WI38 (cell line): Measurements from ENCODE around the gene LHFPL6.

Experiments
- H3K4me3 ChIP-seq: 2 replicates; pipeline ENCODE4 v1.5.1; 2011; ENCODE audit warnings: low read depth, mild to moderate bottlenecking, control low read depth, low read length
- TF ChIP-seq, protein P1 (sequence below): IDR thresholded peaks from 2 replicates; pipeline ENCODE4 v1.5.1; 2012; ENCODE audit warnings: low read depth, mild to moderate bottlenecking, control low read depth, low read length

Gene LHFPL6

GRCh38 chr13:39410964-39411363 is 192.0 kb downstream of the LHFPL6 start:
- TF ChIP-seq, protein P1, sequence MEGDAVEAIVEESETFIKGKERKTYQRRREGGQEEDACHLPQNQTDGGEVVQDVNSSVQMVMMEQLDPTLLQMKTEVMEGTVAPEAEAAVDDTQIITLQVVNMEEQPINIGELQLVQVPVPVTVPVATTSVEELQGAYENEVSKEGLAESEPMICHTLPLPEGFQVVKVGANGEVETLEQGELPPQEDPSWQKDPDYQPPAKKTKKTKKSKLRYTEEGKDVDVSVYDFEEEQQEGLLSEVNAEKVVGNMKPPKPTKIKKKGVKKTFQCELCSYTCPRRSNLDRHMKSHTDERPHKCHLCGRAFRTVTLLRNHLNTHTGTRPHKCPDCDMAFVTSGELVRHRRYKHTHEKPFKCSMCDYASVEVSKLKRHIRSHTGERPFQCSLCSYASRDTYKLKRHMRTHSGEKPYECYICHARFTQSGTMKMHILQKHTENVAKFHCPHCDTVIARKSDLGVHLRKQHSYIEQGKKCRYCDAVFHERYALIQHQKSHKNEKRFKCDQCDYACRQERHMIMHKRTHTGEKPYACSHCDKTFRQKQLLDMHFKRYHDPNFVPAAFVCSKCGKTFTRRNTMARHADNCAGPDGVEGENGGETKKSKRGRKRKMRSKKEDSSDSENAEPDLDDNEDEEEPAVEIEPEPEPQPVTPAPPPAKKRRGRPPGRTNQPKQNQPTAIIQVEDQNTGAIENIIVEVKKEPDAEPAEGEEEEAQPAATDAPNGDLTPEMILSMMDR = no peak
- no peak overlapping the region for H3K4me3 ChIP-seq

GRCh38 chr13:39410096-39410901 is 192.7 kb downstream of the LHFPL6 start:
- no peak overlapping the region for H3K4me3 ChIP-seq
- TF ChIP-seq, protein P1 = no peak

DNA sequence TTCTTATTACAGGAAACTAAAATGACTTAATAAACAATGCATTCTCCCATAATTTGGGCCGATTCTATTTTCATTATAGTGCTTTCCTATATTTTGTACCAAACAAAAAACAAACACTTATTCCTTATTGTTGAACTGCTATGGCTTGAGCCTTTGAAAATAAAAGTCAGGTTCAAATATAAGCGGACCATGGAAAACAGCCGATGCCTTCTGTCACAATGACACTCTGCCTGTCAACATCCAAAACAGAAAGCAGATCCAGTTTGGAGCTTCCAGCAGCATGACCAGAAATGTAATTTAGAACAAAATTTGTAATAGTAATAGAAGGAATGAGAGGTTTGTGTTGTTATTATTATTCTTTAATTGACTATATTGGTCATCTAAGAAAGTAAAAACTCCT is 194.5 kb downstream of the LHFPL6 start:
- H3K4me3 ChIP-seq = no peak overlapping the region
- TF ChIP-seq, protein P1 = no peak

GRCh38 chr13:39407786-39408185 is 195.2 kb downstream of the LHFPL6 start:
- TF ChIP-seq, protein P1 = no peak
- no peak overlapping the region for H3K4me3 ChIP-seq

DNA sequence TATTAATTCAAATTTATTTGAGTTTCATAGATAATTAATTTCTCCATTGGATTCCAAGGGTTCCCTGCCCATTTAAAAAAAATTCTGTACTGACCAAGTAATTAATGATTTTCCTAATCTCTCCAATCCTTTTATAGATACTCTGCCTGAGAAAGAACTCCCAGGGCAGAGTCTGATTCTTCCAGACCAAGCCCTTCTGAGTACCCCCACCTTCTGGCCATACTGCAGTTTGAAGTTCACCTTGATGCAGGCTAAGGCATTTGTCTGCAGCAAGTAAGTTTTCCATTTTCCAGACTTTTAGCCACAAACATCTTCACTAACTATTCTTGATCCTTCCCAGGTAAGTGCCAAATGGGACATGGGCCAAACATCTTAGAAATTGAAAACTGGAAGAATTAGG is 195.9 kb downstream of the LHFPL6 start:
- TF ChIP-seq, protein P1 = no peak
- no peak overlapping the region for H3K4me3 ChIP-seq

- TF ChIP-seq, protein P1 = no peak
- no peak overlapping the region for H3K4me3 ChIP-seq
Observed at GRCh38 chr13:39406688-39407087, 196.3 kb downstream of the LHFPL6 start.

DNA sequence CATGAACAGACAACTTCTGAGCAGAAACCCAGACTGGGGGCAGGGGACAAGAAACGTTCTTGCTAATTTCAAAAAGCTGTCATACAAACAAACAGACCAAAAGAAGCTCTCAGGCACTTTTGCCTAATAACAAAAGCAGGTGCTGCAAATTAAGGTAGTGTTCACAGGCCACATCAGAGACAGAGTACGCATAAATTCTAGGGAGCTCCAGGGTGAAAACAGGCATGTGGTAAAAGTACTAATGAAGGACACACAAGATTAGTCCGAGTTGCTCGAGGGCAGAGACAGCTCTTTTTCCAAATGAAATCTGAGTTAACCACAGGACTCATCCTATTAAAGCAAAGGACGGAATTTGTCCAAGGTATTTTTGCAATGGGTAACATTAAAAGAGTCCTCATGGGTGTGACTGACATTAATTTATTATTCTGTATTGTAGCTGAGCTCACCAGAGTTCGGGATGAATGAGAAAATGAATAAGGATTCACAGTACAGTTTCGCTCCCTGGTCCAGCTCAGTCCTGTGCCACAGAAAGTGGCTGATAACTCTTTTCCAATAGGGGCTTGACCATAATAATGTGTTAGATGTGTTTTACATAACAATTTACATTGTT is 197.3 kb downstream of the LHFPL6 start:
- TF ChIP-seq, protein P1 = no peak
- H3K4me3 ChIP-seq = no peak overlapping the region
